ENCODE data around the gene HDGFL1. TPM values are rescaled to one million over a fixed set of nuclear protein-coding genes. Genes with fewer than 3 reads are reported as not detected.

Gene HDGFL1
- total RNA-seq, 1 experiment from 2014 or later, result not detected

DNA sequence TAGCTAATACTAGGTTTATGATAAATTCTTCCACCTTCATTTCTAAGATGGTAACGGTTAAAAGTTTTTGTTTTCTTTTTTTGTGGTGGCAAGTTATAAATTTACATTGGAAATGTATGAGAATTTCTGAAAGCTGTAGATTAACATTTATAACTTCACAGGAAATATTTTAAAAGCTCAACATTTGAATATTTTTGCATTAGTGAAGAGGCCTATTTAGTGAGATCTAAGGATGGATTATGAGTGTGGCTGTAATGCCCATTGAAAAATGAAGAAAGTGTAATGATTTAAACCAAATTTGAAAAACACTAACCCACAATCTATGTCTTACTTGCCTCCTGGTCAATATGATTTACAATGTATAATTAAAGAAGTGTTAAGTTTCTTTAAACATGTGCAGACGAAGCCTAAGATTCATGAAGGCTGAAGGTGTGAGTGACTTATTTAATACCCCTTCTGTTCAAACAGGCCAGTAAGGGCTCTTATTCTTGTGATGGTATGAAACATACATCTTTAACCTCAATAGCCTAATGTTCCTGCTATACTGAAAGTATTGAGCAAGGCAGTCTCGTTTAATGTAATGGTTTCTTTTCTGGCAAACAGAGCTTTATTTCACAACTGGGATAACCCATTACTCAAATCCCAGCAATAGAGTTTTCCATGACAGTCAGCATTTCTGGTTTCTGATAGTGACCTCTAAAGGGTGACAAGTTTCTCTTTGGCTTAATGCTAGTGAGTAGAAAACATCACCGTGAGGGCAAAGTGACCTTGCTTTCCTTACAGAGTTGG lies 13.2 kb downstream of the HDGFL1 start:
- CTCF ChIA-PET, result no interaction called here
- no peaks in the 10 kb centered on the region for H3K4me1 ChIP-seq (ENCODE audit: insufficient read depth, low read length, poor library complexity, severe bottlenecking)
- no TSS peak for BruUV-seq (replicated peaks)

DNA sequence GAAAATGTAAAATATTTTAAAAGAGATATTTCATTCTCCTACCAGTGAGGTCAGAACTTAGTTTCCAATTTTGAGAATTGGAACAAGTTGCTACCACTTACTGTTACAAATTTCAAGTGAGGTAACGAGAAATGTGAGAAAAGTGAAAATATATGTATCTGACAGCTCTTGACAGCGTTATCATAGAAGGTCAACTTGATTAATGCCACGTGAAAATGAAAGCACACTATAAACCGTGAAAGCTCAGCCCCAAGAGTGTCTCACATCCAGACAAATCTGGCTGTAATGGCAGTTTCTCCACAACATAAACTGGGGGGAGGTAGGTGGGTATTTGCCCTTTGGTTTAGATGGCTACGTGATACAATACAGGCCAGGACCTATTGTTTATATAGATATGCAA lies 13.9 kb downstream of the HDGFL1 start:
- no TSS peak for BruUV-seq (replicated peaks)
- intact Hi-C loops (cut with micrococcal nuclease; ENCODE audit: unreplicated experiment), result no loop called here
- no peaks in the 10 kb centered on the region for H3K36me3 ChIP-seq (ENCODE audit: insufficient read depth, low read length, poor library complexity, severe bottlenecking)
- TF ChIP-seq, protein P1, sequence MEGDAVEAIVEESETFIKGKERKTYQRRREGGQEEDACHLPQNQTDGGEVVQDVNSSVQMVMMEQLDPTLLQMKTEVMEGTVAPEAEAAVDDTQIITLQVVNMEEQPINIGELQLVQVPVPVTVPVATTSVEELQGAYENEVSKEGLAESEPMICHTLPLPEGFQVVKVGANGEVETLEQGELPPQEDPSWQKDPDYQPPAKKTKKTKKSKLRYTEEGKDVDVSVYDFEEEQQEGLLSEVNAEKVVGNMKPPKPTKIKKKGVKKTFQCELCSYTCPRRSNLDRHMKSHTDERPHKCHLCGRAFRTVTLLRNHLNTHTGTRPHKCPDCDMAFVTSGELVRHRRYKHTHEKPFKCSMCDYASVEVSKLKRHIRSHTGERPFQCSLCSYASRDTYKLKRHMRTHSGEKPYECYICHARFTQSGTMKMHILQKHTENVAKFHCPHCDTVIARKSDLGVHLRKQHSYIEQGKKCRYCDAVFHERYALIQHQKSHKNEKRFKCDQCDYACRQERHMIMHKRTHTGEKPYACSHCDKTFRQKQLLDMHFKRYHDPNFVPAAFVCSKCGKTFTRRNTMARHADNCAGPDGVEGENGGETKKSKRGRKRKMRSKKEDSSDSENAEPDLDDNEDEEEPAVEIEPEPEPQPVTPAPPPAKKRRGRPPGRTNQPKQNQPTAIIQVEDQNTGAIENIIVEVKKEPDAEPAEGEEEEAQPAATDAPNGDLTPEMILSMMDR (conservative IDR thresholded peaks at IDR 0.05; ENCODE audit: low read depth, low read length), result no peak
- TF ChIP-seq EZH2 (IDR thresholded peaks at IDR 0.05; ENCODE audit: borderline replicate concordance, low read depth, low read length, poor library complexity, severe bottlenecking), result no peak
- H3K27me3 ChIP-seq (replicated peaks; ENCODE audit: insufficient read depth, low read depth, low read length, poor library complexity), result no peaks in the 10 kb centered on the region
- ChIA-PET CTCF (no interaction called here), POLR2A (ENCODE audit: low non-redundant PET) (no interaction called here)
- no peak overlapping the region for H3K27ac ChIP-seq (ENCODE audit: low read depth, low read length, poor library complexity, severe bottlenecking)
- no peaks in the 10 kb centered on the region for H3K9me3 ChIP-seq (ENCODE audit: low read depth, low read length, poor library complexity, severe bottlenecking)
- H3K4me3 ChIP-seq (ENCODE audit: low read depth, low read length, poor library complexity, severe bottlenecking), result no peak overlapping the region
- no peaks in the 10 kb centered on the region for H3K4me1 ChIP-seq (ENCODE audit: insufficient read depth, low read length, poor library complexity, severe bottlenecking)
- DNase-seq (ENCODE audit: low spot score), result no peak

More for the DNA sequence above, 13.2 kb downstream of the HDGFL1 start:
- intact Hi-C loops (cut with micrococcal nuclease; ENCODE audit: unreplicated experiment), result no loop called here
- Histone ChIP-seq H3K27ac (ENCODE audit: low read depth, low read length, poor library complexity, severe bottlenecking) (no peak overlapping the region), H3K36me3 (ENCODE audit: insufficient read depth, low read length, poor library complexity, severe bottlenecking) (no peaks in the 10 kb centered on the region), H3K9me3 (ENCODE audit: low read depth, low read length, poor library complexity, severe bottlenecking) (no peaks in the 10 kb centered on the region), H3K4me3 (ENCODE audit: low read depth, low read length, poor library complexity, severe bottlenecking) (no peak overlapping the region), H3K27me3 (replicated peaks; ENCODE audit: insufficient read depth, low read depth, low read length, poor library complexity) (no peaks in the 10 kb centered on the region)
- DNase-seq (ENCODE audit: low spot score), result no peak
- TF ChIP-seq EZH2 (IDR thresholded peaks at IDR 0.05; ENCODE audit: borderline replicate concordance, low read depth, low read length, poor library complexity, severe bottlenecking), result no peak
- TF ChIP-seq, protein P1 (conservative IDR thresholded peaks at IDR 0.05; ENCODE audit: low read depth, low read length), result no peak
- POLR2A ChIA-PET (ENCODE audit: low non-redundant PET), result no interaction called here

DNA sequence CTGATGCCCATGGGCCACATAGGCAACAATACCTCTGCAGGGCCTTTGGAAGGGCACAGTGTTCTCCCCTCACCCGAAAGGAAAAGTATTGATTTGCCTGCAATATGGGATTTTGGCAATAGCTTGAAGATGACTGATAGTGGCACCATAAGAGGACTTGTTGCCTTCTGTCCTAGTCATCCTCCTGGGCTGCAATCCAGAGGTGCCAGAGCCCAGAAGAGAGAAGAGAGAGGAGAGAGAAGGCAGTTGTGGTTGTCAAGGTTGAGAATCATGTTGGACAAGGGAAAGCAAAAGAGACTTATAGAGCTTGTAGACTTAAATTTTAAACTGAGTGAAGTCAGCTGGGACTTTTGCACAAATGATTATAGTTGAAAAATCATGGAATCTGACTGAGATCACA lies 14.6 kb downstream of the HDGFL1 start:
- H3K4me3 ChIP-seq (ENCODE audit: low read depth, low read length, poor library complexity, severe bottlenecking), result no peak overlapping the region
- no peak overlapping the region for H3K27ac ChIP-seq (ENCODE audit: low read depth, low read length, poor library complexity, severe bottlenecking)
- no peaks in the 10 kb centered on the region for H3K9me3 ChIP-seq (ENCODE audit: low read depth, low read length, poor library complexity, severe bottlenecking)
- no peak for DNase-seq (ENCODE audit: low spot score)
- POLR2A ChIA-PET (ENCODE audit: low non-redundant PET), result no interaction called here
- CTCF ChIA-PET, result no interaction called here
- TF ChIP-seq, protein P1 (conservative IDR thresholded peaks at IDR 0.05; ENCODE audit: low read depth, low read length), result no peak
- TF ChIP-seq EZH2 (IDR thresholded peaks at IDR 0.05; ENCODE audit: borderline replicate concordance, low read depth, low read length, poor library complexity, severe bottlenecking), result no peak
- no peaks in the 10 kb centered on the region for H3K27me3 ChIP-seq (replicated peaks; ENCODE audit: insufficient read depth, low read depth, low read length, poor library complexity)
- H3K4me1 ChIP-seq (ENCODE audit: insufficient read depth, low read length, poor library complexity, severe bottlenecking), result no peaks in the 10 kb centered on the region
- H3K36me3 ChIP-seq (ENCODE audit: insufficient read depth, low read length, poor library complexity, severe bottlenecking), result no peaks in the 10 kb centered on the region
- intact Hi-C loops (cut with micrococcal nuclease; ENCODE audit: unreplicated experiment), result no loop called here
- no TSS peak for BruUV-seq (replicated peaks)

Data from A673 (cell line).